Tibial nerve (tissue), 3 donors: ENCODE measurements around the gene SLC38A1.

Experiments
- POLR2A ChIP-seq, 2 donors: fragments of 450-650 bp; IDR thresholded peaks; one replicate each; pipeline ENCODE4 v1.6.1; 2017; ENCODE audit warnings: antibody characterized with exemption in 2 of 2, mild to moderate bottlenecking in 2 of 2, moderate library complexity in 2 of 2
- TF ChIP-seq, protein P1 (sequence below), 5 experiments: fragments of 200-600 bp in 3 of 5; fragments of 450-650 bp in 2 of 5; sonication (generic) in 3 of 5; IDR thresholded peaks; one replicate each; pipeline ENCODE4 v1.5.1; 2016 to 2019; ENCODE audit warnings: antibody characterized with exemption in 5 of 5, mild to moderate bottlenecking in 3 of 5, moderate library complexity in 2 of 5

DNA sequence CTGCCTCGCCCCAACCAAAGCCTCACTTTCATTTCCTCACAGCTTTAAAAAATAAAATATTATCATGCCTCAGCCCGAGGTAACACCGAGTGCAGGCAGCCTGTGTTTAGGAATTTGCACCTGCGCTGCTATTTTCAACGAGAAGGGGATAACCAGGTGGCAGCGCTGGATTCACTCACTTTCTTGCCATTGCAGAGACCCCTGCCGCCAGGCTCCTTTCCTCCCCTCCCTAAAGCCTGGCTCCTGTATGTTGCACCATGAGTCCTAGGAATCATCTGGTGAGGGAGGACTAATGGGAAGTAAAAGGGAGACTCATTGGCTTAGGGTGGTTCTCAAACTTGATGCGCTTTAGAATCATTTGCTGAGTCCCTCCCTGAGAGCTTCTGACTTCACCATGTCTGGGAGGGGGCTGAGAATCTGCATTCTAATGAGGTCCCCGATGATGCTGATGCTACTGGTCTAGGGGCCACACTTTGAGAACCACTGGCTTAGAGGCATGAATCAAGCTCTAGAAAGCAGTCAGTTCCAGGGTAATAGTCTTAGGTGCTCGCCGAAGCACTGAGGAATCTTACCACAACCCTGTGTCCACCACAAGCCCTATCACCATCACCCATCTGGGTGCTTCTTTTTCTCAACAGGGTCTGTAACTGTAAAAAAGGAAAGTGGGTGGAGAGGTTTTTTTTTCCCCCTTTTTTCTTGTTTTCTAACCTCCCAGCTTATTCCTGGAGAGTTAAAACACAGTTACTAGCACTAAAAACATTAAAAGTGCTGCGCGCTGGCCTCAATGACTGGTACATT lies 83.8 kb downstream of the SLC38A1 start:
- no peak for TF ChIP-seq POLR2A (IDR thresholded peaks at IDR 0.05)
- TF ChIP-seq, protein P1, sequence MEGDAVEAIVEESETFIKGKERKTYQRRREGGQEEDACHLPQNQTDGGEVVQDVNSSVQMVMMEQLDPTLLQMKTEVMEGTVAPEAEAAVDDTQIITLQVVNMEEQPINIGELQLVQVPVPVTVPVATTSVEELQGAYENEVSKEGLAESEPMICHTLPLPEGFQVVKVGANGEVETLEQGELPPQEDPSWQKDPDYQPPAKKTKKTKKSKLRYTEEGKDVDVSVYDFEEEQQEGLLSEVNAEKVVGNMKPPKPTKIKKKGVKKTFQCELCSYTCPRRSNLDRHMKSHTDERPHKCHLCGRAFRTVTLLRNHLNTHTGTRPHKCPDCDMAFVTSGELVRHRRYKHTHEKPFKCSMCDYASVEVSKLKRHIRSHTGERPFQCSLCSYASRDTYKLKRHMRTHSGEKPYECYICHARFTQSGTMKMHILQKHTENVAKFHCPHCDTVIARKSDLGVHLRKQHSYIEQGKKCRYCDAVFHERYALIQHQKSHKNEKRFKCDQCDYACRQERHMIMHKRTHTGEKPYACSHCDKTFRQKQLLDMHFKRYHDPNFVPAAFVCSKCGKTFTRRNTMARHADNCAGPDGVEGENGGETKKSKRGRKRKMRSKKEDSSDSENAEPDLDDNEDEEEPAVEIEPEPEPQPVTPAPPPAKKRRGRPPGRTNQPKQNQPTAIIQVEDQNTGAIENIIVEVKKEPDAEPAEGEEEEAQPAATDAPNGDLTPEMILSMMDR (IDR thresholded peaks at IDR 0.05) = no peak
